ENCODE results near the gene SPRR5. TPM values are rescaled to one million over a fixed set of nuclear protein-coding genes. Genes with fewer than 3 reads are reported as not detected.

The SPRR5 gene
- total and polyA plus RNA-seq, 2 donors (not counting 3 experiments of a cell fraction or from before 2014, with no cell fraction given) = not detected

GRCh38 chr1:152993186-152993585 is 46.2 kb downstream of the SPRR5 start:
- Histone ChIP-seq H3K27ac (ENCODE audit: insufficient read depth, low read depth, low read length) (no peak overlapping the region), H3K9me1 (replicated peaks; ENCODE audit: control insufficient read depth, extremely low read depth, insufficient read depth, low read length) (no peaks in the 10 kb centered on the region), H3K9me3 (replicated peaks; ENCODE audit: control insufficient read depth, insufficient read depth, low read length) (no peaks in the 10 kb centered on the region), H3K36me3 (ENCODE audit: control insufficient read depth in 2 of 2, extremely low read depth in 1 of 2, insufficient read depth in 2 of 2, low read length in 2 of 2) (no peaks in the 10 kb centered on the region), H3K4me1 (ENCODE audit: control insufficient read depth, extremely low read depth, insufficient read depth, low read length) (no peaks in the 10 kb centered on the region), H4K20me1 (replicated peaks; ENCODE audit: control insufficient read depth, extremely low read depth, insufficient read depth, low read length) (no peaks in the 10 kb centered on the region), H3K27me3 (ENCODE audit: control insufficient read depth in 2 of 2, insufficient read depth in 2 of 2, low read length in 2 of 2) (no peaks in the 10 kb centered on the region), H3K79me2 (ENCODE audit: control insufficient read depth, insufficient read depth, low read length) (no peaks in the 10 kb centered on the region), H3K9ac (replicated peaks; ENCODE audit: extremely low read depth, insufficient read depth, low read length) (no peak overlapping the region), H2AFZ (ENCODE audit: low read depth, low read length) (no peak overlapping the region), H3K4me2 (ENCODE audit: insufficient read depth, low read length) (no peak overlapping the region), H3K4me3 (replicated peaks in 1 of 3; ENCODE audit: insufficient read depth in 1 of 3, low read depth in 1 of 3, low read length in 3 of 3) (no peak overlapping the region)
- TF ChIP-seq CTCF (IDR thresholded peaks at IDR 0.05; ENCODE audit: extremely low read depth in 1 of 2, insufficient read depth in 1 of 2, low read depth in 1 of 2, low read length in 2 of 2) (no peak), MYC (IDR thresholded peaks at IDR 0.05; ENCODE audit: low read depth, low read length) (no peak), GATA2 (IDR thresholded peaks at IDR 0.05; ENCODE audit: insufficient read depth, insufficient read length, low read depth, low read length) (no peak), POLR2A (IDR thresholded peaks at IDR 0.05; ENCODE audit: low read depth, low read length) (no peak), JUN (IDR thresholded peaks at IDR 0.05; ENCODE audit: borderline replicate concordance, insufficient read depth, insufficient read length, low read depth) (no peak), MAX (IDR thresholded peaks at IDR 0.05; ENCODE audit: insufficient read depth, insufficient read length) (no peak), POLR2AphosphoS5 (IDR thresholded peaks at IDR 0.05; ENCODE audit: insufficient read depth, low read depth, low read length) (no peak), EZH2 (IDR thresholded peaks at IDR 0.05; ENCODE audit: borderline replicate concordance, low read depth, low read length, severe bottlenecking) (no peak), FOS (IDR thresholded peaks at IDR 0.05; ENCODE audit: borderline replicate concordance, insufficient read depth, low read length) (no peak)
- DNase-seq (ENCODE audit: low read depth, low spot score) (no peak), FAIRE-seq (no peak)
- ChIA-PET CTCF (no interaction called here), POLR2A (no interaction called here)
- intact Hi-C loops (cut with micrococcal nuclease) (no loop called here), dilution Hi-C loops (cut with MboI; ENCODE audit: extremely low pct_ligation_motif_present, low sequenced_read_pairs) (no loop called here)
- BruUV-seq (replicated peaks) = no TSS peak

Measured in endothelial cell of umbilical vein (primary cell).